SJCRH30 (cell line): ENCODE data around the gene XYLB. TPM values are rescaled to one million over a fixed set of nuclear protein-coding genes. Genes with fewer than 3 reads are reported as not detected.

Source experiments
- DNase-seq, 2 experiments: peaks; one replicate each; pipeline ENCODE4 v3.0.0-alpha.2; 2015 to 2020
- H3K27ac ChIP-seq: fragments of 250-450 bp; sonication (Bioruptor Pico); 2 replicates; pipeline ENCODE4 v1.5.1; 2020; ENCODE audit warnings: mild to moderate bottlenecking, moderate library complexity
- H3K27me3 ChIP-seq: fragments of 250-450 bp; sonication (Bioruptor Pico); 2 replicates; pipeline ENCODE4 v1.5.1; 2020; ENCODE audit warnings: mild to moderate bottlenecking, moderate library complexity
- H3K36me3 ChIP-seq: fragments of 250-450 bp; sonication (Bioruptor Pico); 2 replicates; pipeline ENCODE4 v1.5.1; 2020; ENCODE audit warnings: mild to moderate bottlenecking, moderate library complexity
- H3K4me1 ChIP-seq: fragments of 250-450 bp; sonication (Bioruptor Pico); 2 replicates; pipeline ENCODE4 v1.5.1; 2020; ENCODE audit warnings: mild to moderate bottlenecking, moderate library complexity
- H3K4me3 ChIP-seq: fragments of 250-450 bp; sonication (Bioruptor Pico); 2 replicates; pipeline ENCODE4 v1.5.1; 2020; ENCODE audit warnings: mild to moderate bottlenecking, moderate library complexity
- H3K9me3 ChIP-seq: fragments of 250-450 bp; sonication (Bioruptor Pico); replicated peaks from 2 replicates; pipeline ENCODE4 v1.5.1; 2020; ENCODE audit warnings: mild to moderate bottlenecking, moderate library complexity
- total RNA-seq: library from RNA; depleted of rRNA; stranded (reverse); fragments of >200 nt; shearing (Covaris generic); gene quantifications from 2 replicates; pipeline ENCODE4 v1.2.3, GENCODE V29; 2014

XYLB gene
- total RNA-seq, 1 experiment from 2014 or later, result 2.8 TPM

DNA sequence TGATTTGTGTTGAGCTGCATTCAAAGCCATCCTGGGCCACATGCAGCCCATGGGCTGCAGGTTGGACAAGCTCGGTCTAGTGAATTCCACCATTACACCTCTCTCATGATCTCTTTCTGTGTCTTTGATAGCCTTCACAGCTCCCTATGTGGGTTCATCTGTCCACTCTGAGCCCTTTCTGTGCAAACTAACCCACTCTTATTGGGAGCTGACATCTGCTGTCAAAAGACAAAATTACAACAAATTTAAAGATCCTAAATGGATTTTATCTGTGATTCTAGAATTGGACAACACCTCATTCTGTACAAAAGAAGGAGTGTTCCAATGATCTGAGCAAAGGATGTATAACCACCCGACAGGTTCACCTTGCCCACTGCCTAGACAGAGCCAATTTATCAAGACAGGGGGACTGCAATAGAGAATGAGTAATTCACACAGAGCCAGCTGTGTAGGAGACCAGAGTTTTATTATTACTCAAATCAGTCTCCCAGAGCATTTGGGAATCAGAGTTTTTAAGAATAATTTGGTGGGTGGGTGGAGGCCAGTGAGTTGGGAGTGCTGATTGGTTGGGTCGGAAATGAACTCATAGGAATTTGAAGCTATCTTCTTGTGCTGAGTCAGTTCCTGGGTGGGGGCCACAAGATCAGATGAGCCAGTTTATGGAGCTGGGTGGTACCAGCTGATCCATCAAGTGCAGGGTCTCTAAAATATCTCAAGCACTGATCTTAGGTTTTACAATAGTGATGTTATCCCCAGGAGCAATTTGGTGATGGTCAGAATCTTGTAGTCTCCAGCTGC lies 2.6 kb upstream of the XYLB start:
- no peak for DNase-seq
- no peaks in the 10 kb centered on the region for H3K9me3 ChIP-seq
- no peak overlapping the region for H3K4me3 ChIP-seq
- H3K4me1 ChIP-seq, result no peaks in the 10 kb centered on the region
- no peaks in the 10 kb centered on the region for H3K27me3 ChIP-seq
- no peaks in the 10 kb centered on the region for H3K36me3 ChIP-seq
- H3K27ac ChIP-seq, result no peak overlapping the region

DNA sequence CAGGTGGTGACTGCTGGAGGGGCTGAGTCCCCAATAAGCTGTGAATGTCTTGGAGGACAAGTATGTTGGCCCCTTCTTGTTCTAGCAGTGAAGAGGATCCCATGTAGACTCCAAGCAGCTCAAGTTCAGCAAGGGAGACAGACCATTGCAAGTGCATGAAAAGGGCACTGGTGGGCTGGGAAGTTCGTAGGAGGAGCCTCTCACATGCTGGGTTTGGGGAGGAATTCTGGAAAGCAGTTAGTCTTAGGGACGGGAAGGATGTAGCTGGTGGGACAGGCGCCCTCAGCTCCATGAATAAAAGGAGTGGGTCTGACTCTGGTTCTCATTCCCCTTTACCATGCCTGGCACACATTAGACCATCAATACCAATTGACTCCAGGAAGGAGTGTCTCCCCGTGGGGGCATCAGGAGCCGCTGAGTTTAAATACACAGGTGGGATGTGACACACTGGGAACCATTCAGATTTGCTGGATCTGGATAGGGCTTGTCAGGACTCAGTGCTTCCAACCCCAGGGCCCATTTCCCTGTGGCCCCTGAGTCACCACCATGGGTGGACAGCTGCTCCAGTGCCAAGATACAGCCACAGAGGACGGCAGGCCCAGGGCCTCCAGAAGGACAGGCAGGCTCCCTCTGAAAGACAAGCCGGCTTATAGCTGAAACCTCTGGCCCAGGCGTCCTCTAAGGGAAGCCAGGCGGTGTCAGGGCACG lies 552 bp upstream of the XYLB start:
- Histone ChIP-seq H3K4me1 (no peaks in the 10 kb centered on the region), H3K27me3 (no peaks in the 10 kb centered on the region), H3K27ac (no peak overlapping the region), H3K9me3 (no peaks in the 10 kb centered on the region), H3K36me3 (no peaks in the 10 kb centered on the region), H3K4me3 (peak overlapping the region; percentile 70)
- DNase-seq, result no peak

DNA sequence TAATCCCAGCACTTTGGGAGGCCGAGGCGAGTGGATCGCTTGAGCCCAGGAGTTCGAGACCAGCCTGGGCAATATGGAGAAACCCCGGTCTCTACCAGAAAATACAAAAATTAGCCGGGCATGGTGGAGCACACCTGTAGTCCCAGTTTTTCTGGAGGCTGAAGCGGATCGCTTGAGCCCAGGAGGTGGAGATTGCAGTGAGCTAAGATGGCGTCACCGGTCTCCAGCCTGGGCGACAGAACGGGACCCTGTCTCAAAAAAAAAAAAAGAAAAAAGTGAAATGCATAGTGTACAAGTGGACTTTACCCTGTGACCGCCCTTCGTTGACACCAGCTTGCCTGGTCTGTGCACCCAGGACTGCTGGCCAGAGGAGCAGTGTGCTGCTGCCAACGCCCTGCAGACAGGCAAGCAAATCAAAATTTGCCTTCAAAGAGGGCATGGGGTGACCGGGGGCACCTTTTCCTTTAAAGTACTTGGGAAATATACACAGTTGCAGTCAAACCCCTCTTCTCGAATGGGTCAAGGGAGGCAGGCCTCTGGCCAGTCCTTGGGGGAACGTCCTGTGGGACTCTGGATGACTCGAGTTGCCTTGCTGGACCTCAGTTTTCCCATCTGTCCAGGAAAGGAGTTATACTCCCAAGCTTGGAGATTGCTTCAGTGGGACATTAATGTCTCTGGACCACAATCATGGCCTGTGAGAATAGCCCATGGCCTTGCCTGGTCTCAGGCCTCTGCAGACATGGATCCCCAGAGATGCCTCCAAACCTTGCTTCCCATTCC lies 1.0 kb downstream of the XYLB start:
- no peaks in the 10 kb centered on the region for H3K27me3 ChIP-seq
- no peaks in the 10 kb centered on the region for H3K36me3 ChIP-seq
- H3K27ac ChIP-seq, result no peak overlapping the region
- H3K4me1 ChIP-seq, result no peaks in the 10 kb centered on the region
- H3K9me3 ChIP-seq, result no peaks in the 10 kb centered on the region
- no peak for DNase-seq
- peak overlapping the region; percentile 70 for H3K4me3 ChIP-seq

DNA sequence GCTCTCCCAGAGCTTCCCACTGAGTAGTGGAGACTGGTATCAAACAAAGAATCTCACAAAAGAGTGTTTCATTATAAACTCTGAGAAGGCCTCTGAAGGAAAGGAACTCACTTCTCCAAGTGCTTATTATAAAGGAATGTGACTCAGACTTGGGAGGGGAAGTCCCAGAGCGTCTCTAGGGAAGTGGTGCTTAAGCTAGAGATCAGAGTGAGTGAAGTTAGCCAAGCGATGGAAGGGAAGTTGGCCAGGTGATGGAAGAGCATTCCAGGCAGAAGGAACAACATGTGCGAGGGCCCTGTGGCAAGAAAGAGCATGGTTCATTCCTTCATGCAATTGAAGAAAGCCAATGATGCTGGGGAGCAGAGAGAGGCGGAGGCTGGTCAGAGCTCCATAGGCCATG lies 2.3 kb downstream of the XYLB start:
- Histone ChIP-seq H3K27me3 (no peaks in the 10 kb centered on the region), H3K27ac (no peak overlapping the region), H3K4me1 (no peaks in the 10 kb centered on the region), H3K4me3 (no peak overlapping the region), H3K36me3 (no peaks in the 10 kb centered on the region), H3K9me3 (no peaks in the 10 kb centered on the region)
- DNase-seq, result no peak

GRCh38 chr3:38349684-38350359 lies 3.2 kb downstream of the XYLB start:
- no peak overlapping the region for H3K4me3 ChIP-seq
- DNase-seq, result no peak
- no peak overlapping the region for H3K27ac ChIP-seq
- H3K4me1 ChIP-seq, result no peaks in the 10 kb centered on the region
- H3K36me3 ChIP-seq, result no peaks in the 10 kb centered on the region
- H3K9me3 ChIP-seq, result no peaks in the 10 kb centered on the region
- H3K27me3 ChIP-seq, result no peaks in the 10 kb centered on the region

DNA sequence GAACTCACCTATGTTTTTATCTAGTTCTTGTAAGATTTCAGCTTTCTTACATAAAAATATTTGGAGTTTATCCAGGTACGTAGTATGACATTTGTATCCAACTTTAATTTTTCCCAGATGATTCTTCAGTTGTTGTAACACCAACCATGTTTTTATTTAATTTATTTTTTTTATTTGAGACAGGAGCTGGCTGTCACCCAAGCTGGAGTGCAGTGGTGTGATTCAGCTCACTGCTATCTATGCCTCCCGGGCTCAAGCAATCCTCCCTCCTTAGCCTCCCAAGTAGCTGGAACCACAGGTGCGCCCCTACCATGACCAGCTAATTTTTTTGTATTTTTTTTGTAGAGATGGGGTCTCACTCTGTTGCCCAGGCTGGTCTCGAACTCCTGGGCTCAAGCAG lies 6.6 kb downstream of the XYLB start:
- Histone ChIP-seq H3K4me1 (no peaks in the 10 kb centered on the region), H3K27me3 (no peaks in the 10 kb centered on the region), H3K36me3 (no peaks in the 10 kb centered on the region), H3K27ac (no peak overlapping the region), H3K4me3 (no peak overlapping the region), H3K9me3 (no peaks in the 10 kb centered on the region)
- no peak for DNase-seq

- Histone ChIP-seq H3K36me3 (no peaks in the 10 kb centered on the region), H3K4me3 (no peak overlapping the region), H3K27me3 (no peaks in the 10 kb centered on the region), H3K9me3 (no peaks in the 10 kb centered on the region), H3K27ac (no peak overlapping the region), H3K4me1 (no peaks in the 10 kb centered on the region)
- peak; percentile 12 to 43 for DNase-seq
These were observed 8.2 kb downstream of the XYLB start for GRCh38 chr3:38354588-38355330.

- Histone ChIP-seq H3K27ac (no peak overlapping the region), H3K36me3 (no peaks in the 10 kb centered on the region), H3K4me3 (no peak overlapping the region), H3K27me3 (no peaks in the 10 kb centered on the region), H3K9me3 (no peaks in the 10 kb centered on the region), H3K4me1 (no peaks in the 10 kb centered on the region)
- no peak for DNase-seq
These were observed 12.5 kb downstream of the XYLB start for GRCh38 chr3:38359038-38359437.

DNA sequence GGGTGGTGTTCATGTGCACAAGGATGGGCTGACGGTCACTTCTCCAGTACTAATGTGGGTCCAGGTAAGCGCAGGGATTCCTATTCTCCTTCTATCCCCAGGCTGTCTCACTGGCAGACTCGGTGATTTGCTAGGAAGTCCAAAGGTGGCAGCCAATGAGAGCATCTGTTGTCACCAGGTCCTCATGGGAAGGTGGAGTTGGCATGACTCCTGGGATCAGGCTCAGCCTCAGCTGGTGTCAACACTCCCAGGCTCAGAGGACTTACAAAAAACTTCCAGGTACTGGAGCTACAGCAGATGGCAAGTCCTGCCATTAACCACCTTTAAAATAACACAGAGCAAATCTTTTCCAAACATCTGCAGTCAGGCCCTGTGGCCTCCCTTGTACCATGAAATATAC lies 13.8 kb downstream of the XYLB start:
- H3K36me3 ChIP-seq, result no peaks in the 10 kb centered on the region
- H3K4me1 ChIP-seq, result no peaks in the 10 kb centered on the region
- no peaks in the 10 kb centered on the region for H3K9me3 ChIP-seq
- H3K4me3 ChIP-seq, result no peak overlapping the region
- no peaks in the 10 kb centered on the region for H3K27me3 ChIP-seq
- H3K27ac ChIP-seq, result no peak overlapping the region
- no peak for DNase-seq

DNA sequence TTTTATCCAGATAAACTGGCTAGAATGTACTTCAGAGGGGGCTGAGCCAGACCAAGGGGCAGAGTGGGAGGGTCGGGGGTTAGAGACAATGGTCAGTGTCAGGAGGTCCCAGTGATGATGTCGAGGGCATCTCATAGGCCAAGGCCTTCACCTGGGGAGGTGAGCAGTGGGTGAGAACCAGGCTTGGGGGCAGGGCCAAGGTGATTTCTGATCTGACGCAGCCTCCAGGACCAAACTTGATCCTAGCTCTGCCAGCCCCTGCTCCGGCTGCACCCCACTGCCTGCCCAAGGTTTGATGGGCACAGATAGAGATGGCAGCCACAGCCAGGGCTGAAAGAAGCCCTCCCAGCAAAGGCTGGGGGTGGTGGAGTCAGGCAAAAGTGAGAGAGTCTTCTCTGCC lies 14.9 kb downstream of the XYLB start:
- Histone ChIP-seq H3K27ac (no peak overlapping the region), H3K4me3 (no peak overlapping the region), H3K36me3 (no peaks in the 10 kb centered on the region), H3K4me1 (no peaks in the 10 kb centered on the region), H3K9me3 (no peaks in the 10 kb centered on the region), H3K27me3 (no peaks in the 10 kb centered on the region)
- DNase-seq, result no peak

GRCh38 chr3:38362825-38363224 lies 16.2 kb downstream of the XYLB start:
- Histone ChIP-seq H3K36me3 (no peaks in the 10 kb centered on the region), H3K27me3 (no peaks in the 10 kb centered on the region), H3K4me1 (no peaks in the 10 kb centered on the region), H3K4me3 (no peak overlapping the region), H3K9me3 (no peaks in the 10 kb centered on the region), H3K27ac (no peak overlapping the region)
- no peak for DNase-seq

DNA sequence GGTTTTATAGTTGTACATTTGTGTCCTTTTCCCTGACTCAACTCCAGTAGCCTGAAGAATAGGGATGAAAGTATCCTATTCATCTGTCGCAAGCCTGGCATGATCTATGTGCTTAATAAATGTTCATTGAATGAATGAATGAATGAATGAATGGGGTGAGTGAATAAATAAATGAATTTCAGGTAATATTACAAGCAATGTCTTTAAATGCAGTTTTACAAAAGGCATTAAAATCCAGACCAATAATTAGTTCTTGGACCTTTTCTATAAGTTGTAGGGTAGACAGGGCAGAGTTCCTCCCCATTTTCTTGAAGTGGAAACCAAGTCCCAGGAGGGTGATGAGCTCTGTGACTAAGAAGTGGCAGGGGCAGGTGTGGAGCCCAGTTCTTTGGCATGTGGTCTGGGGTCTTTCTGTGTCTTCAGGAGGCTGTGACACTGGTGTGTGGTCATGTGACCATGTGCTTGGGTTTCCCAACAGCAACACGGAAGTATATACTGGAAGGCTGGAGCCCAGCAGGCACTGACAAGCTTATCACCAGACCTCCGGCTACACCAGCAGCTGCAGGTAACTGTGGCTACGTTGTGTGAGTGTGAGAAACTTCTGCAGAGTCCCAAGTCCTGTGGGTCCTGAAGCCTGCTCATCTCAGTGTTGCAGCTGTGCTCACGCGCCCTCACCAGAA lies 18.3 kb downstream of the XYLB start:
- no peaks in the 10 kb centered on the region for H3K36me3 ChIP-seq
- no peak for DNase-seq
- H3K9me3 ChIP-seq, result no peaks in the 10 kb centered on the region
- no peaks in the 10 kb centered on the region for H3K4me1 ChIP-seq
- H3K27ac ChIP-seq, result no peak overlapping the region
- H3K27me3 ChIP-seq, result no peaks in the 10 kb centered on the region
- no peak overlapping the region for H3K4me3 ChIP-seq

DNA sequence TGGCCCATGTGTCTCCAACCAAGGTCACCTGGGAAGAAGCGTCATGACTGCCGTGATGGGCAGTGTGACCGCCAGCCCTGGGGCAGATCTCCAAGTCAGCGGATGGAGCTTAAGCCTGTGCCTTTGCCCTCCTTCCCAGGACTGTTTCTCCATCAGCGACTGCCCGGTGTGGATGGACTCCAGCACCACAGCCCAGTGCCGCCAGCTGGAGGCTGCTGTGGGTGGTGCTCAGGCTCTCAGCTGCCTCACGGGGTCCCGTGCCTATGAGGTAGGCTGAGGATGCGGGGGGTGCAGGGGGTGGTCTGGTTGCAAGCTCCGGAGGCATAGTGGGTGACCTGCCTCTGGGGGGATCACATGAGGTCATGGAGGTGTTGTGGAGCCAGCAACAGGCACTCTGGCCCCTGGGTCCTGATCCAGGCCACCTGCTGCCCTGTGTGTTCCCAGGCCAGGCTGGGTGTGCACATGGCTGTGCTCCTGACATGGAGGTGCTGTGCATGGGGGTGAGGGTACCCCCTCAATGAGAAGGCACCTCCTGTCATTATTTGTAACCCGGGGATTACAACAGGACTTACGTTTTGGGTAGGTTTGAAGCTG lies 19.0 kb downstream of the XYLB start:
- H3K4me1 ChIP-seq, result no peaks in the 10 kb centered on the region
- no peak overlapping the region for H3K27ac ChIP-seq
- no peaks in the 10 kb centered on the region for H3K9me3 ChIP-seq
- no peak for DNase-seq
- H3K36me3 ChIP-seq, result no peaks in the 10 kb centered on the region
- no peak overlapping the region for H3K4me3 ChIP-seq
- no peaks in the 10 kb centered on the region for H3K27me3 ChIP-seq
